Measurements from ENCODE around the gene C21orf91.

DNA sequence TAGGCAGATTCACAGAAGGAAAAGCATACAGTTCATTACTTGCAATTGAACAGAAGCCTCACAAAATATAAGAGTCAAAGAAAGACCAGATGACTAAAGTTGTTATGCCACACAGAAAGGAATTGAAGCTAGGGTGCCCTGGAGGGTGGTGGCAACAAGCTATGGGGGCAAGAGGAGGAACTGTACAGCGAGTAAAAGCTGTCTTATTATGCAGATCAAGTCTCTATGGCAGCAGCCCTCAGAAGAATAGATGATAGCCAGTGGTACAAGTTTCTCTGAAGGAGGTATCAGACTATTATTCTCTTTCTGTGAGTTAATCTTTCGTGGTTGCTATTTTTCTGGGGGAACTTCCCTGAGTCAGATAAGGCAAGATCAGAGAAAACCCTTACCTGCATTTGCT, 72.2 kb downstream of the C21orf91 start:
- TF ChIP-seq POLR2AphosphoS5 (IDR thresholded peaks at IDR 0.05; ENCODE audit: low read depth), result no peak
- TF ChIP-seq, protein P1, sequence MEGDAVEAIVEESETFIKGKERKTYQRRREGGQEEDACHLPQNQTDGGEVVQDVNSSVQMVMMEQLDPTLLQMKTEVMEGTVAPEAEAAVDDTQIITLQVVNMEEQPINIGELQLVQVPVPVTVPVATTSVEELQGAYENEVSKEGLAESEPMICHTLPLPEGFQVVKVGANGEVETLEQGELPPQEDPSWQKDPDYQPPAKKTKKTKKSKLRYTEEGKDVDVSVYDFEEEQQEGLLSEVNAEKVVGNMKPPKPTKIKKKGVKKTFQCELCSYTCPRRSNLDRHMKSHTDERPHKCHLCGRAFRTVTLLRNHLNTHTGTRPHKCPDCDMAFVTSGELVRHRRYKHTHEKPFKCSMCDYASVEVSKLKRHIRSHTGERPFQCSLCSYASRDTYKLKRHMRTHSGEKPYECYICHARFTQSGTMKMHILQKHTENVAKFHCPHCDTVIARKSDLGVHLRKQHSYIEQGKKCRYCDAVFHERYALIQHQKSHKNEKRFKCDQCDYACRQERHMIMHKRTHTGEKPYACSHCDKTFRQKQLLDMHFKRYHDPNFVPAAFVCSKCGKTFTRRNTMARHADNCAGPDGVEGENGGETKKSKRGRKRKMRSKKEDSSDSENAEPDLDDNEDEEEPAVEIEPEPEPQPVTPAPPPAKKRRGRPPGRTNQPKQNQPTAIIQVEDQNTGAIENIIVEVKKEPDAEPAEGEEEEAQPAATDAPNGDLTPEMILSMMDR (IDR thresholded peaks at IDR 0.05; ENCODE audit: insufficient read depth, low read length), result no peak
- no peak for TF ChIP-seq GABPA (IDR thresholded peaks at IDR 0.05; ENCODE audit: low read depth)
- TF ChIP-seq, protein P2, sequence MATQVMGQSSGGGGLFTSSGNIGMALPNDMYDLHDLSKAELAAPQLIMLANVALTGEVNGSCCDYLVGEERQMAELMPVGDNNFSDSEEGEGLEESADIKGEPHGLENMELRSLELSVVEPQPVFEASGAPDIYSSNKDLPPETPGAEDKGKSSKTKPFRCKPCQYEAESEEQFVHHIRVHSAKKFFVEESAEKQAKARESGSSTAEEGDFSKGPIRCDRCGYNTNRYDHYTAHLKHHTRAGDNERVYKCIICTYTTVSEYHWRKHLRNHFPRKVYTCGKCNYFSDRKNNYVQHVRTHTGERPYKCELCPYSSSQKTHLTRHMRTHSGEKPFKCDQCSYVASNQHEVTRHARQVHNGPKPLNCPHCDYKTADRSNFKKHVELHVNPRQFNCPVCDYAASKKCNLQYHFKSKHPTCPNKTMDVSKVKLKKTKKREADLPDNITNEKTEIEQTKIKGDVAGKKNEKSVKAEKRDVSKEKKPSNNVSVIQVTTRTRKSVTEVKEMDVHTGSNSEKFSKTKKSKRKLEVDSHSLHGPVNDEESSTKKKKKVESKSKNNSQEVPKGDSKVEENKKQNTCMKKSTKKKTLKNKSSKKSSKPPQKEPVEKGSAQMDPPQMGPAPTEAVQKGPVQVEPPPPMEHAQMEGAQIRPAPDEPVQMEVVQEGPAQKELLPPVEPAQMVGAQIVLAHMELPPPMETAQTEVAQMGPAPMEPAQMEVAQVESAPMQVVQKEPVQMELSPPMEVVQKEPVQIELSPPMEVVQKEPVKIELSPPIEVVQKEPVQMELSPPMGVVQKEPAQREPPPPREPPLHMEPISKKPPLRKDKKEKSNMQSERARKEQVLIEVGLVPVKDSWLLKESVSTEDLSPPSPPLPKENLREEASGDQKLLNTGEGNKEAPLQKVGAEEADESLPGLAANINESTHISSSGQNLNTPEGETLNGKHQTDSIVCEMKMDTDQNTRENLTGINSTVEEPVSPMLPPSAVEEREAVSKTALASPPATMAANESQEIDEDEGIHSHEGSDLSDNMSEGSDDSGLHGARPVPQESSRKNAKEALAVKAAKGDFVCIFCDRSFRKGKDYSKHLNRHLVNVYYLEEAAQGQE (IDR thresholded peaks at IDR 0.05; ENCODE audit: insufficient replicate concordance, low read depth), result no peak
- no peak for TF ChIP-seq SPI1 (IDR thresholded peaks at IDR 0.05; ENCODE audit: borderline replicate concordance, low read depth)

Measured in HL-60 (cell line).